C4-2B (cell line): ENCODE measurements around the gene SURF6.

Experiments used
- ZFX ChIP-seq: fragments of 450-650 bp; IDR thresholded peaks from 2 replicates; pipeline ENCODE4 v1.6.1; 2017
- TF ChIP-seq, protein P1 (sequence below): fragments of 450-650 bp; conservative IDR thresholded peaks from 2 replicates; pipeline ENCODE4 v1.5.1; 2017; ENCODE audit warnings: mild to moderate bottlenecking

DNA sequence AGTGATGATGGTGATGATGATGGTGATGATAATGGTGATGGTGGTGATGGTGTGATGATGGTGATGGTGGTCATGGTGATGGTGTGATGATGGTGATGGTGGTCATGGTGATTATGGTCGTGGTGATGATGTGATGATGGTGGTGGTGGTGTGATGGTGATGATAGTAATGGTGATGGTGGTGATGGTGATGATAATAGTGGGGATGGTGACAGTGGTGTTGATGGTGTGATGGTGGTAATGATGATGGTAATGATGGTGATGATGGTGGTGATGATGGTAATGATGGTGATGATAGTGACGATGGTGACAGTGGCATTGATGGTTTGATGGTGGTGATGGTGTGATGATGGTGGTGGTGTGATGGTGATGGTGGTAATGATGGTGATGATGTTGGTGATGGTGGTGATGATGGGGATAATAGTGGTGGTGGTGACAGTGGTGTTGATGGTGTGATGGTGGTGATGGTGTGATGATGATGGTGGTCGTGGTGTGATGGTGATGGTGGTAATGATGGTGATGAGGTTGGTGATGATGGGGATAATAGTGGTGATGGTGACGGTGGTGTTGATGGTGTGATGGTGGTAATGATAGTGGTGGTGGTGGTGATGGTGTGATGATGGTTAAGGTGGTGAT, 46.6 kb upstream of the SURF6 start:
- TF ChIP-seq, protein P1, sequence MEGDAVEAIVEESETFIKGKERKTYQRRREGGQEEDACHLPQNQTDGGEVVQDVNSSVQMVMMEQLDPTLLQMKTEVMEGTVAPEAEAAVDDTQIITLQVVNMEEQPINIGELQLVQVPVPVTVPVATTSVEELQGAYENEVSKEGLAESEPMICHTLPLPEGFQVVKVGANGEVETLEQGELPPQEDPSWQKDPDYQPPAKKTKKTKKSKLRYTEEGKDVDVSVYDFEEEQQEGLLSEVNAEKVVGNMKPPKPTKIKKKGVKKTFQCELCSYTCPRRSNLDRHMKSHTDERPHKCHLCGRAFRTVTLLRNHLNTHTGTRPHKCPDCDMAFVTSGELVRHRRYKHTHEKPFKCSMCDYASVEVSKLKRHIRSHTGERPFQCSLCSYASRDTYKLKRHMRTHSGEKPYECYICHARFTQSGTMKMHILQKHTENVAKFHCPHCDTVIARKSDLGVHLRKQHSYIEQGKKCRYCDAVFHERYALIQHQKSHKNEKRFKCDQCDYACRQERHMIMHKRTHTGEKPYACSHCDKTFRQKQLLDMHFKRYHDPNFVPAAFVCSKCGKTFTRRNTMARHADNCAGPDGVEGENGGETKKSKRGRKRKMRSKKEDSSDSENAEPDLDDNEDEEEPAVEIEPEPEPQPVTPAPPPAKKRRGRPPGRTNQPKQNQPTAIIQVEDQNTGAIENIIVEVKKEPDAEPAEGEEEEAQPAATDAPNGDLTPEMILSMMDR: no peak
- TF ChIP-seq ZFX: no peak
